SH-SY5Y (cell line): ENCODE measurements around the gene ST3GAL4.
A peak's percentile ranks its signal among the peaks of the same experiment; 100 is the strongest.

ENCODE experiments used
- GATA2 ChIP-seq: IDR thresholded peaks from 2 replicates; pipeline ENCODE4 v1.6.1; 2011; ENCODE audit warnings: mild to moderate bottlenecking, low read depth, low read length
- GATA3 ChIP-seq: IDR thresholded peaks from 2 replicates; pipeline ENCODE4 v1.6.1; 2011; ENCODE audit warnings: low read depth, mild to moderate bottlenecking, low read length, moderate library complexity

ST3GAL4 gene

GRCh38 chr11:126452241-126453101 lies 97.0 kb downstream of the ST3GAL4 start:
- TF ChIP-seq GATA2 (no peak), GATA3 (no peak)

- TF ChIP-seq GATA3 = no peak
- no peak for TF ChIP-seq GATA2
Measured at GRCh38 chr11:126456089-126456488, 100.6 kb downstream of the ST3GAL4 start.

GRCh38 chr11:126456783-126457542 lies 101.5 kb downstream of the ST3GAL4 start:
- no peak for TF ChIP-seq GATA3
- 0 out of 2 replicates have a peak, but pooled peaks have one; percentile 8 for TF ChIP-seq GATA2

GRCh38 chr11:126457817-126458216 lies 102.3 kb downstream of the ST3GAL4 start:
- TF ChIP-seq GATA3 (no peak), GATA2 (no peak)

GRCh38 chr11:126459691-126460281 lies 104.3 kb downstream of the ST3GAL4 start:
- TF ChIP-seq GATA2 = no peak
- TF ChIP-seq GATA3 = no peak

DNA sequence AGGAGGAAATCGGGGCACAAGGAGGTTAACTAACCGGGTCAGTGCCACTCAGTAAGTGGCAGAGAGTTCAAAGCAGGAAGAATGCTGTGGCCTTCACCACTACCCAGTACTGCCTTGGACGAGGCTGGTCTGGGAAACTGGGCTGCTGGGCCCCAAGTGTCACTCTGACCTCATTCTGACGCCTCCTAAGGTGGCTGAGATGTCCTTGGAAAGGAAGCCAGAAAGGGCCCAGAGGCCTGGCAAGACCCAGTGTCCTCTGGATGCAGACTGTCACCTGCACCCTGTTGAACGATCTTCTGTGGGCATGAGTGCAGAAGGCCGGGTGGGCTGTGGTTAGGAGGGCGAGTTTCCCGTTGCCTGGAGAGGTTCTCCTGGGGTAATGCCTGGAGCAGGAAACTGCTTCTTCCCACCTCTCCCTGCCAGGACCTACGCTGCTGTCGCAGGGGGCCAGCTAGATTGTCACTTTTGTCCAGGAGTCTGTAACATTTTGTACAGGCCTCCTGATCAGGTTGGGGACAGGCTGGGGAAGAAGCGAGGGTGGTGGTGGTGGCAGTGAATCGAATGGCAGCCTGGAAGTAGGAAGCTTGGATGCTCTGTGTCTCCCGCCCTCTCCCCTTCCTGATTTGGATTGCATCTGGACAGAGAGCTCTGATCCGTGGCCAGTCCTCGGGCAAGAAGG lies 105.1 kb downstream of the ST3GAL4 start:
- TF ChIP-seq GATA3 = no peak
- TF ChIP-seq GATA2 = no peak

- TF ChIP-seq GATA2 (no peak), GATA3 (no peak)
Measured at GRCh38 chr11:126461096-126461440, 105.6 kb downstream of the ST3GAL4 start.

DNA sequence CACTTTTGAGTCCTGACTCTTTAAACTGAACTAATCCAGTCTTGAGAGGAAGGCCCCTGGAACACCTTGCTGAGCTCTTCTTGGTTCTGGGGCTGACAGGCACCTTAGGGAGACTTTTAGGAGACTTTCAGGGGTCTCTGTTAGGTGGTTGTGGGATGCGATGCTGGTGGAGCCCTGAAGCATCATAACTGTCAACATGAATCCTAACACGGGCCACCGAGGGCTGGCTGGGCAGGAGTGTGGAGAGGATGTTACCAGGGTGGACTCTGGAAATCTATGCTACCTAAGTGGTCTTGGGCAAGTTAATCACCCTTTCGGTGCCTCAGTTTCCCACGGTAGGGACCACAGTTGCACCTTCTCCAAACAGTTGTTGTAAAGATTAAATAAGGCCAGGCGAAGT lies 106.5 kb downstream of the ST3GAL4 start:
- TF ChIP-seq GATA2 (no peak), GATA3 (no peak)

- TF ChIP-seq GATA2 = no peak
- no peak for TF ChIP-seq GATA3
Measured at GRCh38 chr11:126462422-126462821, 106.9 kb downstream of the ST3GAL4 start.
